K562 (cell line): ENCODE results near the gene GLI1. TPM values are rescaled to one million over a fixed set of nuclear protein-coding genes. Genes with fewer than 3 reads are reported as not detected.

ENCODE experiments used
- ATF3 ChIP-seq, 2 experiments: fragments of 450-650 bp in 1 of 2; sonication (generic) in 1 of 2; formaldehyde crosslinking in 1 of 2; IDR thresholded peaks in 1 of 2; conservative IDR thresholded peaks in 1 of 2; 2 replicates each; pipeline versions ENCODE4 v1.6.1 to v1.8.1; 2016 to 2023; ENCODE audit warnings: mild to moderate bottlenecking in 2 of 2, moderate library complexity in 2 of 2, inconsistent platforms in 1 of 2, missing genetic modification reagents in 1 of 2
- CHD4 ChIP-seq: fragments of 200-600 bp; sonication (generic); IDR thresholded peaks from 3 replicates; pipeline ENCODE4 v1.6.1; 2012; ENCODE audit warnings: low read depth, mild to moderate bottlenecking, mixed read lengths, low read length, inconsistent platforms; ENCODE audit not compliant: insufficient read depth, insufficient replicate concordance, poor library complexity, severe bottlenecking
- EP300 ChIP-seq: IDR thresholded peaks from 2 replicates; pipeline ENCODE4 v1.6.1; 2012; ENCODE audit warnings: low read length, improper control_type of control experiment
- HDAC6 ChIP-seq: IDR thresholded peaks from 2 replicates; pipeline ENCODE4 v1.6.1; 2012; ENCODE audit warnings: low read depth, mild to moderate bottlenecking, control low read depth, inconsistent platforms, low read length, moderate library complexity
- JUND ChIP-seq, 2 experiments: IDR thresholded peaks; 2 replicates in 1 of 2; 3 replicates in 1 of 2; pipeline ENCODE4 v1.6.1; 2011; ENCODE audit warnings: borderline replicate concordance in 2 of 2, low read depth in 2 of 2, low read length in 2 of 2, improper control_type of control experiment in 1 of 2, missing biosample characterization in 1 of 2, missing genetic modification characterization in 1 of 2, missing genetic modification reagents in 1 of 2
- MEIS2 ChIP-seq: fragments of 450-650 bp; IDR thresholded peaks from 2 replicates; pipeline ENCODE4 v1.6.1; 2014; ENCODE audit warnings: mild to moderate bottlenecking; ENCODE audit not compliant: partially characterized antibody
- MXD1 ChIP-seq: fragments of 250-450 bp; sonication (Bioruptor Pico); IDR thresholded peaks from 2 replicates; pipeline ENCODE4 v1.8.0; 2021; ENCODE audit warnings: borderline replicate concordance, mild to moderate bottlenecking, moderate library complexity; ENCODE audit not compliant: poor library complexity, severe bottlenecking
- SMARCA4 ChIP-seq: fragments of 450-650 bp; IDR thresholded peaks from 2 replicates; pipeline ENCODE4 v1.6.1; 2016
- STAT6 ChIP-seq: sonication (generic); formaldehyde crosslinking; IDR thresholded peaks from 2 replicates; pipeline ENCODE4 v1.8.1; 2023; ENCODE audit warnings: mild to moderate bottlenecking, missing genetic modification reagents
- TEAD1 ChIP-seq, 2 experiments: fragments of 450-650 bp in 1 of 2; sonication (generic) in 1 of 2; formaldehyde crosslinking; IDR thresholded peaks; 2 replicates each; pipeline versions ENCODE4 v1.4.0 to v1.8.0; 2020 to 2022; ENCODE audit warnings: mild to moderate bottlenecking in 2 of 2, missing genetic modification reagents in 1 of 2
- TRIM24 ChIP-seq, 2 experiments: fragments of 450-650 bp; IDR thresholded peaks; 2 replicates each; pipeline ENCODE4 v1.6.1; 2016
- ZBTB2 ChIP-seq: fragments of 450-650 bp; IDR thresholded peaks from 2 replicates; pipeline ENCODE4 v1.6.1; 2016; ENCODE audit warnings: antibody characterized with exemption
- ZBTB5 ChIP-seq: fragments of 450-650 bp; IDR thresholded peaks from 2 replicates; pipeline ENCODE4 v1.6.1; 2017; ENCODE audit warnings: antibody characterized with exemption
- ZNF133 ChIP-seq: fragments of 250-450 bp; sonication (Bioruptor Pico); IDR thresholded peaks from 2 replicates; pipeline ENCODE4 v1.4.0; 2020; ENCODE audit warnings: mild to moderate bottlenecking
- ZNF263 ChIP-seq: sonication (generic); formaldehyde crosslinking; IDR thresholded peaks from 2 replicates; pipeline ENCODE4 v1.8.0; 2022; ENCODE audit warnings: mild to moderate bottlenecking, missing genetic modification reagents, borderline replicate concordance
- ZNF561 ChIP-seq: fragments of 450-650 bp; formaldehyde crosslinking; conservative IDR thresholded peaks from 2 replicates; pipeline ENCODE4 v1.4.0; 2020; ENCODE audit warnings: mild to moderate bottlenecking, moderate library complexity
- ZNF740 ChIP-seq, 3 experiments: fragments of 200-800 bp in 1 of 3; sonication (Bioruptor generic) in 1 of 3; sonication (generic) in 1 of 3; formaldehyde crosslinking in 1 of 3; IDR thresholded peaks; 2 replicates each; pipeline versions ENCODE4 v1.6.1 to v1.8.0; 2016 to 2022; ENCODE audit warnings: mild to moderate bottlenecking in 2 of 3, missing compliant biosample characterization in 2 of 3, missing genetic modification characterization in 2 of 3, missing genetic modification reagents in 1 of 3
- polyA plus RNA-seq, 8 experiments: library from polyadenylated mRNA; depleted of rRNA in 4 of 8; stranded (reverse) in 5 of 8; unstranded in 3 of 8; fragments of >200 nt; fragmentation: Nextera tagmentation in 2 of 8; fragmentation: Illumina TruSeq in 1 of 8; extraction: Ambion mirVana in 2 of 8; extraction: Trizol in 1 of 8; gene quantifications; 2 replicates each; pipeline versions ENCODE4 v1.2.1 to v1.2.3, GENCODE V29; 2011 to 2014; ENCODE audit warnings: inconsistent platforms in 1 of 8, missing spikeins in 1 of 8
- total RNA-seq, 7 experiments: library from RNA; depleted of rRNA in 6 of 7; stranded (reverse); fragments of >200 nt in 6 of 7; fragmentation: Illumina TruSeq in 2 of 7; extraction: Trizol in 2 of 7; gene quantifications; 2 replicates each; pipeline versions ENCODE4 v1.2.1 to v1.2.3, GENCODE V29; 2011 to 2021; ENCODE audit warnings: low replicate concordance in 1 of 7

Gene GLI1
- total and polyA plus RNA-seq, 9 of the 15 experiments (the other 6 are each of a cell fraction or from before 2014, with no cell fraction given), result 0.24 to 3.7 (median 0.61) TPM

GRCh38 chr12:57461917-57462250 is 2.3 kb downstream of the GLI1 start (continued):
- TF ChIP-seq TEAD1 (CRISPR knock-in tag; IDR thresholded peaks at IDR 0.05) (no peak), TRIM24 (IDR thresholded peaks at IDR 0.05) (no peak), ZBTB5 (no peak), CHD4 (no peak), MXD1 (CRISPR knock-in tag) (no peak), ATF3 (IDR thresholded peaks at IDR 0.05) (peak; percentile 68), ATF3 (CRISPR knock-in tag; conservative IDR thresholded peaks at IDR 0.05) (no peak), HDAC6 (no peak), ZNF133 (CRISPR knock-in tag) (no peak), ZBTB2 (no peak), ZNF740 (CRISPR knock-in tag; IDR thresholded peaks at IDR 0.05) (no peak), ZNF740 (tag; IDR thresholded peaks at IDR 0.05) (0 out of 4 replicates have a peak, but pooled peaks of 1 of the 2 experiments have one; percentile 3), SMARCA4 (no peak), JUND (IDR thresholded peaks at IDR 0.05; ENCODE audit: borderline replicate concordance, low read depth, low read length) (peak; percentile 55), JUND (tag; IDR thresholded peaks at IDR 0.05; ENCODE audit: borderline replicate concordance, low read depth, low read length) (no peak; the same call in 2 of the 3 replicates), ZNF263 (no peak), STAT6 (CRISPR knock-in tag) (no peak), MEIS2 (no peak), EP300 (no peak), ZNF561 (CRISPR knock-in tag) (no peak)
